Esophagus muscularis mucosa (tissue), 4 donors: ENCODE measurements around the gene NEK11.

Source experiments
- EP300 ChIP-seq: sonication (generic); formaldehyde crosslinking; IDR thresholded peaks from one replicate; pipeline ENCODE4 v1.6.1; 2017; ENCODE audit warnings: antibody characterized with exemption
- POLR2A ChIP-seq: fragments of 450-650 bp; IDR thresholded peaks from one replicate; pipeline ENCODE4 v1.6.1; 2017; ENCODE audit warnings: antibody characterized with exemption, moderate library complexity, mild to moderate bottlenecking, low read depth
- POLR2AphosphoS5 ChIP-seq, 2 donors: sonication (generic); formaldehyde crosslinking; IDR thresholded peaks; one replicate each; pipeline ENCODE4 v1.6.1; 2017; ENCODE audit warnings: antibody characterized with exemption in 2 of 2
- TF ChIP-seq, protein P1 (sequence below), 3 experiments: fragments of 200-600 bp in 2 of 3; fragments of 450-650 bp in 1 of 3; sonication (generic) in 2 of 3; IDR thresholded peaks; one replicate each; pipeline ENCODE4 v1.5.1; 2017 to 2019; ENCODE audit warnings: antibody characterized with exemption in 3 of 3, mild to moderate bottlenecking in 2 of 3, moderate library complexity in 1 of 3

GRCh38 chr3:131353986-131354385, 327.3 kb downstream of the NEK11 start:
- TF ChIP-seq POLR2A (no peak), EP300 (no peak), POLR2AphosphoS5 (IDR thresholded peaks at IDR 0.05) (no peak)
- TF ChIP-seq, protein P1, sequence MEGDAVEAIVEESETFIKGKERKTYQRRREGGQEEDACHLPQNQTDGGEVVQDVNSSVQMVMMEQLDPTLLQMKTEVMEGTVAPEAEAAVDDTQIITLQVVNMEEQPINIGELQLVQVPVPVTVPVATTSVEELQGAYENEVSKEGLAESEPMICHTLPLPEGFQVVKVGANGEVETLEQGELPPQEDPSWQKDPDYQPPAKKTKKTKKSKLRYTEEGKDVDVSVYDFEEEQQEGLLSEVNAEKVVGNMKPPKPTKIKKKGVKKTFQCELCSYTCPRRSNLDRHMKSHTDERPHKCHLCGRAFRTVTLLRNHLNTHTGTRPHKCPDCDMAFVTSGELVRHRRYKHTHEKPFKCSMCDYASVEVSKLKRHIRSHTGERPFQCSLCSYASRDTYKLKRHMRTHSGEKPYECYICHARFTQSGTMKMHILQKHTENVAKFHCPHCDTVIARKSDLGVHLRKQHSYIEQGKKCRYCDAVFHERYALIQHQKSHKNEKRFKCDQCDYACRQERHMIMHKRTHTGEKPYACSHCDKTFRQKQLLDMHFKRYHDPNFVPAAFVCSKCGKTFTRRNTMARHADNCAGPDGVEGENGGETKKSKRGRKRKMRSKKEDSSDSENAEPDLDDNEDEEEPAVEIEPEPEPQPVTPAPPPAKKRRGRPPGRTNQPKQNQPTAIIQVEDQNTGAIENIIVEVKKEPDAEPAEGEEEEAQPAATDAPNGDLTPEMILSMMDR (IDR thresholded peaks at IDR 0.05): no peak
